Measurements from ENCODE around the gene CLP1. TPM values are rescaled to one million over a fixed set of nuclear protein-coding genes. Genes with fewer than 3 reads are reported as not detected.
A peak's percentile ranks its signal among the peaks of the same experiment; 100 is the strongest.

Gene CLP1
- total and polyA plus RNA-seq, 11 donors: 3.0 to 11.9 (median 8.2) TPM

DNA sequence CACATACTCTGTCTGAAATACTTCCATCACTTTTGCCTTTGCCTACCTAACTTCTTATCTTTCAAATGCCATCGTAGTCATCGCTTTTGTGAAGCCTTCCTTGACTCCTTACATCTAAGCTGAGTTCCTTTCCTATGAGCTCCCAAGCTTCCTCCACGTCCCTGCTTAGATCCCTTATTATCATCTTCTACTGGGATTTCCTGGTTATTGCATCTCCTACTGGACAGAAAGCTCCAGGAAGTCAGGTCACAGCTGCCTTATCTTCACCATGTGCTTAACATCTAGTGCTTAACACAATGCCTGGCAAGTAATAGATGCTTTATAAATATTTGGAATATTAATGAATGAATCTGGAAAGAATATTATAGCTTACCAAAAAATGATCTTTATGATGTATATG, 13.8 kb upstream of the CLP1 start:
- Histone ChIP-seq H3K36me3 (no peaks in the 10 kb centered on the region), H3K27ac (no peak overlapping the region), H3K4me1 (peaks cover 5 to 75% (median 51%) of the 10 kb centered on the region in 12 donors), H3K27me3 (peaks cover 4 to 37% (median 25%) of the 10 kb centered on the region in 9 donors), H3K4me3 (no peak overlapping the region), H3K9me3 (no peaks in the 10 kb centered on the region)
- 44 to 58% (median 50%) methylated on average over 3 of the region's 3 CpGs for whole genome bisulfite sequencing, 4 donors
- no peak for TF ChIP-seq POLR2A (IDR thresholded peaks at IDR 0.05)
- TF ChIP-seq, protein P1, sequence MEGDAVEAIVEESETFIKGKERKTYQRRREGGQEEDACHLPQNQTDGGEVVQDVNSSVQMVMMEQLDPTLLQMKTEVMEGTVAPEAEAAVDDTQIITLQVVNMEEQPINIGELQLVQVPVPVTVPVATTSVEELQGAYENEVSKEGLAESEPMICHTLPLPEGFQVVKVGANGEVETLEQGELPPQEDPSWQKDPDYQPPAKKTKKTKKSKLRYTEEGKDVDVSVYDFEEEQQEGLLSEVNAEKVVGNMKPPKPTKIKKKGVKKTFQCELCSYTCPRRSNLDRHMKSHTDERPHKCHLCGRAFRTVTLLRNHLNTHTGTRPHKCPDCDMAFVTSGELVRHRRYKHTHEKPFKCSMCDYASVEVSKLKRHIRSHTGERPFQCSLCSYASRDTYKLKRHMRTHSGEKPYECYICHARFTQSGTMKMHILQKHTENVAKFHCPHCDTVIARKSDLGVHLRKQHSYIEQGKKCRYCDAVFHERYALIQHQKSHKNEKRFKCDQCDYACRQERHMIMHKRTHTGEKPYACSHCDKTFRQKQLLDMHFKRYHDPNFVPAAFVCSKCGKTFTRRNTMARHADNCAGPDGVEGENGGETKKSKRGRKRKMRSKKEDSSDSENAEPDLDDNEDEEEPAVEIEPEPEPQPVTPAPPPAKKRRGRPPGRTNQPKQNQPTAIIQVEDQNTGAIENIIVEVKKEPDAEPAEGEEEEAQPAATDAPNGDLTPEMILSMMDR (IDR thresholded peaks at IDR 0.05): no peak
- intact Hi-C loops (cut with DNase I): loop anchor here (2.0 to 10.0 kb wide), 8 partner anchors 77 to 871 kb away; partner anchors contain the start of gene UBE2L6 (in 1 of the 10)
- no peak for ATAC-seq
- no peak for DNase-seq

DNA sequence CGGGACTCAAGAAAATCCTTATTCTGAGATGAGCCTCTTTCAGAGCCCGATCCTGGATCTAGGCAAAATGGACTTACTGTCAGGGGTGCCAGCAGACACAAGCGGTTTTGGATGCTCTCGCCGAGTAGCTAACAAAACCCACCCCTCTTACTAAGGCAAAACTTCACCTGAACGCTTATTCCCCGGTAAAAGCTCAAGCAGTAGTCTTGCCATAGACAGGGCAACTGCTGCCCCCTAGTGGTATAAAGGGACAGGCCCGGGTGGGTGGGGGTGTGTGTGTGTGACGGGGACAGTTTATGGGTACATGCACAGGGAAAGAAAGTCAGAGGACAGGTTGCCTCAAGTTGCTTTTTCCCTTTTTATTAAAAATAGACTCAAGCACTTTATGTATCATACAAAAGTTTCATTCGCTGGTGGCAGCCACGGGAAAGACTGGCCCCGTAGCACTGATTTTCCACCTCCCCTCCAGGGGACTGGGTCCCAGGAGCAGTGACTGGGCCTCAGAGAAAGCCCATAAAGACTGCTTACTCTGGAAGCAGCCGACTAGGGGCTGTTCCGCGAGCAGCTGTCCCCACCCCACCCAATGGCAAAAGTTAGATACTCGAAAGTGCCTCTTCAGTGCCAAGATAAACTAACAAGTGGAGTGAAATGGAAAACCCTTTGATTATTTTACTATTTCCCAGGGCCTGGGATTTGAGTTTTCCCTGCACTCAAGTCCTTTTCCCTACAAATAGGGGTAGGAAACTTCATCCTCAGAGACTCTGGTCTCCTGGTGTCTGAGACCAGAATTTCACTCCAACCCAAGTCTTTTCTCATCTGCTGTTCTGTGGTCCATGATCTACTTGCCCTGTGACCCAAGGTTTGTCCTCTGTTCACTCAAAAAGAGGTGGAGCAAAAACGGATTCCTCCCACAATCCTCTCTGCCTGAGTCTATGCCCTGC, 12.5 kb upstream of the CLP1 start:
- peaks cover 4 to 43% (median 34%) of the 10 kb centered on the region in 9 donors for H3K27me3 ChIP-seq
- no peak for TF ChIP-seq POLR2A (IDR thresholded peaks at IDR 0.05)
- TF ChIP-seq, protein P1 (IDR thresholded peaks at IDR 0.05): peak; percentile 77 to 91 (median 86)
- intact Hi-C loops (cut with DNase I): loop anchor here (2.0 to 10.0 kb wide), 8 partner anchors 78 to 870 kb away; partner anchors contain the start of gene UBE2L6 (in 2 of the 10)
- H3K4me1 ChIP-seq: peaks cover 2 to 75% (median 46%) of the 10 kb centered on the region in 12 donors
- DNase-seq (peak; percentile 74 to 83 (median 82)), ATAC-seq (peak in 3 of 4 donors; percentile 74 to 80 (median 80))
- no peaks in the 10 kb centered on the region for H3K9me3 ChIP-seq
- peak overlapping the region in 3 of 12 donors; percentile 2 to 21 (median 19) for H3K4me3 ChIP-seq
- peak overlapping the region in 10 of 12 donors; percentile 10 to 69 (median 56) for H3K27ac ChIP-seq
- 8 to 11% (median 9%) methylated on average over 17 of the region's 17 CpGs for WGBS, 4 donors
- H3K36me3 ChIP-seq: no peaks in the 10 kb centered on the region

DNA sequence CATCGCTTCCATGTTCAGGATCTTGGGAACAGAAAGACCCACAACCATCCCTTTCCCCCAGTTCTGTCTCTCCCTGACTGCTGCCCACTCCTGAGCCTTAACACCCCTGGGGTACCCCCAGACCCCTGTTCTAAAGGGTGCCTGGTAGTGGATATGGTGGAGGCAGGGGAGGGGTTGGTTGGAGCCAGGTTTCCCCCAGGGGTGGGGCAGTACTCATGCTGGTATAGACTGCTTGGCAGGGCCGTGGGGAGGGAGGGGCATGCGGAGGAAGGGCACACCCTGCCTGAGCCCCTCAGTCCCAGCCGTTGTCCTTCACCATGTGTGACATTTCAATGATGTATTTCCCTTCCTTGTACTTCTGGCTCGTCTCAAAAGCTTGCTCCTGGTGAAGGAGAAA, 11.9 kb upstream of the CLP1 start:
- no peak overlapping the region for H3K4me3 ChIP-seq
- H3K36me3 ChIP-seq: no peaks in the 10 kb centered on the region
- intact Hi-C loops (cut with DNase I): loop anchor here in 8 of 10 donors (2.0 to 10.0 kb wide), 7 partner anchors 78 to 869 kb away; partner anchors contain the start of gene UBE2L6 (in 2 of the 8)
- DNase-seq: no peak
- H3K9me3 ChIP-seq: no peaks in the 10 kb centered on the region
- 7 to 12% (median 10%) methylated on average over 5 of the region's 5 CpGs for WGBS, 4 donors
- ATAC-seq: peak in 2 of 4 donors; percentile 3 to 16
- peaks cover 4 to 44% (median 34%) of the 10 kb centered on the region in 9 donors for H3K27me3 ChIP-seq
- peak overlapping the region in 11 of 12 donors; percentile 10 to 69 (median 56) for H3K27ac ChIP-seq
- TF ChIP-seq, protein P1 (IDR thresholded peaks at IDR 0.05): no peak
- TF ChIP-seq POLR2A (IDR thresholded peaks at IDR 0.05): no peak
- peaks cover 2 to 73% (median 42%) of the 10 kb centered on the region in 12 donors for H3K4me1 ChIP-seq

Measured in heart left ventricle (tissue), 16 donors.